Measurements from ENCODE around the gene DNAJC11. TPM values are rescaled to one million over a fixed set of nuclear protein-coding genes. Genes with fewer than 3 reads are reported as not detected.

DNAJC11 gene
- total RNA-seq, 1 experiment from 2014 or later, result 46.1 TPM

DNA sequence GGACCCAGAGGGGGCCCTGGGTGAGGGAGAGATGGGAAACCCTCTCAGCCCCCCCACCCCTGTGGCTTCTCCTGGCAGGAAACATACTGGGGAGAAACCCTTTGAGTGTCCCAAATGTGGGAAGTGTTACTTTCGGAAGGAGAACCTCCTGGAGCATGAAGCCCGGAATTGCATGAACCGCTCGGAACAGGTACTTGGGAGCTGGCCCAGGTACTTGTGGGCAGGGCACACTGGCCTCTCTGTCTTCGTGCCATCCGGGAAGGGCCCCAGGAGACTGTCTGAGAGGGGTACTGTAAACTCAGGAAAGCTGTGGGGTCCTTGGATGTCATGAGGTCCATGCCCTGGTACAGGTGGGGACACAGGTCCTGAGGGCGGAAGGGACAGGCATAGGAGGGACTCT, 115.8 kb downstream of the DNAJC11 start:
- DNase-seq (ENCODE audit: low read depth), result no peak

DNA sequence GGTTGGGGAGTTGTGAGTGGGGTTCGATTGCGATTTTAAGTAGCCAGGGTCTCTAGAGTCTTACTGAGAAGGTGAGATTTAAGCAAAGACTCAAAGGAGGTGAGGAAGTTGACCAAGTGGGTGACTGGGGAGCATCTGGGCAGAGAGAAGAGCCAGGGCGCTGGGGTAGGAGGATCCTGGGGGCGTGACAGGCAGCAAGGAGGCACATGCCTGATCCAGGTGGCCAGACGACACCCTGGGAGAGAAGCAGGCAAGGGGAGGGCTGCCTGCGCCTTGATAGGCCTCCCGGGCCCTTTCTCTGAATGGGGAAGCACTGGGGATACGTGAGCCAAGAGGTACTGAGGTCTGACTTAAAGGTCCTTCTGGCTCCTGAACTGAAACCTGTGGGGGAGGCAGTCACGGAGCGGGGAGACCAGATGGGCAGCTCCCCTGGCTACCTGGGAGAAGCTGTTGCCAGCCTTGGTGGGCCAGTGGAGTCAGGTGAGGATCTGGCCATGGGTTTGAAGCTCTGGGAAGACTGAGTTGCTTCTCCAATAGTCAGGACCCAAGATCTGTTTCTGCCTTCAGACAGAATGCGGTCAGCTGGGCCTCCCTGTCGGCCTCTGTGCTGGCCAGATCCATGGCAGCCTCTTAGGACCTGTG, 116.4 kb downstream of the DNAJC11 start:
- DNase-seq (ENCODE audit: low read depth), result no peak

Other genes with a start within 250 kb of the DNAJC11 start
- gene TNFRSF25, start 235.6 kb downstream of the DNAJC11 start, total RNA-seq (2014; rRNA removed; shearing (Covaris generic)), result 8.7 and 9.1 TPM in 2 replicates
- gene PLEKHG5, start 210.1 kb downstream of the DNAJC11 start, total RNA-seq (2014; rRNA removed; shearing (Covaris generic)), result 3.9 and 11.2 TPM in 2 replicates
- 13.2 and 25.5 TPM in 2 replicates for gene NOL9, start 147.3 kb downstream of the DNAJC11 start, total RNA-seq (2014; rRNA removed; shearing (Covaris generic))
- gene TAS1R1, start 146.5 kb downstream of the DNAJC11 start, total RNA-seq (2014; rRNA removed; shearing (Covaris generic)), result 0.27 TPM in 1 of 2 replicates, not detected in the other
- 5.8 and 20.0 TPM in 2 replicates for gene ZBTB48, start 121.8 kb downstream of the DNAJC11 start, total RNA-seq (2014; rRNA removed; shearing (Covaris generic))
- gene KLHL21, start 98.9 kb downstream of the DNAJC11 start, total RNA-seq (2014; rRNA removed; shearing (Covaris generic)), result 14.4 and 32.2 TPM in 2 replicates
- gene PHF13, start 88.1 kb downstream of the DNAJC11 start, total RNA-seq (2014; rRNA removed; shearing (Covaris generic)), result 14.4 and 22.3 TPM in 2 replicates
- 16.9 and 28.8 TPM in 2 replicates for gene THAP3, start 76.9 kb downstream of the DNAJC11 start, total RNA-seq (2014; rRNA removed; shearing (Covaris generic))
- gene CAMTA1, start 83.6 kb upstream of the DNAJC11 start, total RNA-seq (2014; rRNA removed; shearing (Covaris generic)), result 219 and 225 TPM in 2 replicates